Brain microvascular endothelial cell (primary cell): Measurements from ENCODE around the gene CPSF4L.

Experiments used
- DNase-seq: peaks from one replicate; pipeline ENCODE4 v3.0.0-alpha.2; 2020
- H3K27ac ChIP-seq: fragments of 250-450 bp; sonication (Bioruptor Pico); 2 replicates; pipeline ENCODE4 v1.5.1; 2020; ENCODE audit warnings: mild to moderate bottlenecking, moderate library complexity
- H3K27me3 ChIP-seq: fragments of 250-450 bp; sonication (Bioruptor Pico); replicated peaks from 2 replicates; pipeline ENCODE4 v1.5.1; 2020; ENCODE audit warnings: mild to moderate bottlenecking
- H3K36me3 ChIP-seq: fragments of 250-450 bp; sonication (Bioruptor Pico); replicated peaks from 2 replicates; pipeline ENCODE4 v1.5.1; 2020; ENCODE audit warnings: mild to moderate bottlenecking
- H3K4me3 ChIP-seq: 2 replicates; pipeline ENCODE4 v1.5.1; 2011; ENCODE audit warnings: low read depth, mild to moderate bottlenecking, control low read depth, low read length, moderate library complexity
- CTCF ChIP-seq: IDR thresholded peaks from 2 replicates; pipeline ENCODE4 v1.5.1; 2011; ENCODE audit warnings: low read depth, mild to moderate bottlenecking, moderate library complexity, low read length, control low read depth, inconsistent platforms; ENCODE audit errors: missing control alignments
- in situ Hi-C: cut with HindIII; loops from 2 replicates; pipeline ENCODE4 v1.10.0; 2017; ENCODE audit warnings: low sequenced_read_pairs, low pct_ligation_motif_present

The CPSF4L gene

GRCh38 chr17:73227379-73227778, 34.3 kb downstream of the CPSF4L start:
- Histone ChIP-seq H3K4me3 (no peak overlapping the region), H3K36me3 (no peaks in the 10 kb centered on the region), H3K27ac (no peak overlapping the region), H3K27me3 (no peaks in the 10 kb centered on the region)
- no peak for TF ChIP-seq CTCF
- no peak for DNase-seq
- in situ Hi-C loops = no loop called here

- in situ Hi-C loops = no loop called here
- H3K27ac ChIP-seq = no peak overlapping the region
- no peak for DNase-seq
- no peaks in the 10 kb centered on the region for H3K36me3 ChIP-seq
- no peak for TF ChIP-seq CTCF
- H3K27me3 ChIP-seq = no peaks in the 10 kb centered on the region
- no peak overlapping the region for H3K4me3 ChIP-seq
These were observed 35.0 kb downstream of the CPSF4L start for GRCh38 chr17:73226556-73227172.

- no peaks in the 10 kb centered on the region for H3K27me3 ChIP-seq
- no peak for DNase-seq
- H3K36me3 ChIP-seq = no peaks in the 10 kb centered on the region
- in situ Hi-C loops = no loop called here
- H3K4me3 ChIP-seq = no peak overlapping the region
- H3K27ac ChIP-seq = no peak overlapping the region
- no peak for TF ChIP-seq CTCF
These were observed 36.9 kb downstream of the CPSF4L start for GRCh38 chr17:73224663-73225305.

GRCh38 chr17:73224237-73224636, 37.4 kb downstream of the CPSF4L start:
- no peak for TF ChIP-seq CTCF
- in situ Hi-C loops = no loop called here
- Histone ChIP-seq H3K27ac (no peak overlapping the region), H3K27me3 (no peaks in the 10 kb centered on the region), H3K36me3 (no peaks in the 10 kb centered on the region), H3K4me3 (no peak overlapping the region)
- no peak for DNase-seq

GRCh38 chr17:73223626-73224230, 38.0 kb downstream of the CPSF4L start:
- no peaks in the 10 kb centered on the region for H3K27me3 ChIP-seq
- TF ChIP-seq CTCF = no peak
- no peaks in the 10 kb centered on the region for H3K36me3 ChIP-seq
- H3K27ac ChIP-seq = no peak overlapping the region
- no peak overlapping the region for H3K4me3 ChIP-seq
- DNase-seq = no peak
- in situ Hi-C loops = no loop called here

- DNase-seq = no peak
- TF ChIP-seq CTCF = peak; percentile 9
- Histone ChIP-seq H3K36me3 (peaks cover 8% of the 10 kb centered on the region), H3K4me3 (no peak overlapping the region), H3K27ac (no peak overlapping the region), H3K27me3 (no peaks in the 10 kb centered on the region)
- in situ Hi-C loops = no loop called here
These were observed 46.2 kb downstream of the CPSF4L start for GRCh38 chr17:73215447-73215846.
